Measurements from ENCODE around the gene SARNP.

Gene SARNP

DNA sequence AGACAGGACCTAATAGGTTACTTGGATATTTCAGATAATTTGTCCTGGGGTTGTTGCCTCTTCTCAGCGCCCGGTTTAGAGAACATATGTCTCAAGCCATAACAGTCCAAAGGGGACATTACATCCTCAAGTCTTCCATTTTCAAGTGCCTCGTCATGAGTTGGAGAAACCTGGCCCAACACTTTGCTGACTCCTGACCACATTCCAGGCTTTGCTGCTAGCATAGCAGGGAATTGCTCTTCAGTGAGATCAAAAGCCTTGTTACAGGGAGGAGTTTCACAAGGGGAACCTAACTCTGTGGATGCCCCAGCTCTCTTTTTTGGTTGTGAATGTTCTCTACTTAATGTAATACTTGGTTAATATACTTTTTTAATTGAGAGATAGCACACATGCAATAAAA, 33.4 kb upstream of the SARNP start:
- no peak overlapping the region for H3K4me3 ChIP-seq (ENCODE audit: low read depth, low read length)
- no peak for TF ChIP-seq CTCF (IDR thresholded peaks at IDR 0.05; ENCODE audit: borderline replicate concordance, insufficient read depth, low read depth, low read length)

DNA sequence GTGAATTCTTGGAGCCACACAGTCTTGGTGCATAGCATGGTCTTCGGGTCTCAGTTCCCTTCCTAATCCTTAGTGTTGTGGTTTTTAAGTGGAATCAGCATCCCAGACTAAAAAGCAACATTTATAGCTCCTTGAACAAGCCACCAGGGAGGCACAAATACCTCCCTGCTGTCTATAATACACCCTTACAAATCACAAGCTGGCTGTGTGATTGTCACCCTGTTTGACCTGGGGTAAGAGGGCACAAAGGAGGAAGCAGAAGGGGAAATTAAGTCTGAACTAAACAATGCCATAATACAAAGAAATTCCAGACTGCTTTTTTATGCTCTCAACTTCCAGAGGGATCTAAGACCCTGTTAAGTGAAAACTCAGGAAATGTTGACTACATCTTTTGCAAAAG, 32.9 kb upstream of the SARNP start:
- no peak for TF ChIP-seq CTCF (IDR thresholded peaks at IDR 0.05; ENCODE audit: borderline replicate concordance, insufficient read depth, low read depth, low read length)
- H3K4me3 ChIP-seq (ENCODE audit: low read depth, low read length) = no peak overlapping the region

GRCh38 chr12:55849616-55850343, 32.3 kb upstream of the SARNP start:
- TF ChIP-seq CTCF (IDR thresholded peaks at IDR 0.05; ENCODE audit: borderline replicate concordance, insufficient read depth, low read depth, low read length) = no peak
- no peak overlapping the region for H3K4me3 ChIP-seq (ENCODE audit: low read depth, low read length)

DNA sequence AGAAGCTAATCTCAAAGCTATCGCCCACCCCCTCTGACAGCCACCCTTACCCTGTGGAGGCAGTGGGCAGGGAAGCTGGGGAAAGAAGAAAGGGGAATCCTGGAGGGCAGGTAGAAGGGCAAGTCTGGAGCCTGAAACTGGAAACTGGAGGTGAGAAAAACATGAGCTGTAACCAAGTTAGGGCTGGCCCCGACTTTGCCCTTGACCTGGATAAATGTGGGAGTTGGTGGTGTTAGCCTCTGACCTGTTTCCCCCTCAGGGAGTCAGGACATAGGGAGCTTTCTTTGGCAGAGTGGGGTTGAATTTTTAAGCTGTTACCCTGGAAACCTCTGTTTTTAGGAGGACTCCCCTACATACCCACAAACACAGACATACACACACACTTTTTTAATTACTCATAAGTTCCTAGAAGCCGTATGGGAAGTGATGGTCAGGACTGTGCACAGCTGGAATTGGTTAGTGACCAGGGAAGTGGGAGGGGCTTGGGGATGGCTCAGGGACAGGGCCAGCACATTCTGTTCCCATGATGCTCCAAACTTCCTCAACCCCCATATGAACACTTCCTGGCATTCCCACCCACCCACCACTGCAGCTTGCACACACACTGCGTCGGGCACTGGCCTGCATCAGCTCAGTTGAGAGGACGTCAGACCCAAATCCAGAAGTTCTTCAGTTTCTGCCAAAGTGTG, 30.2 kb upstream of the SARNP start:
- H3K4me3 ChIP-seq (ENCODE audit: low read depth, low read length) = no peak overlapping the region
- TF ChIP-seq CTCF (IDR thresholded peaks at IDR 0.05; ENCODE audit: borderline replicate concordance, insufficient read depth, low read depth, low read length) = no peak

- no peak for TF ChIP-seq CTCF (IDR thresholded peaks at IDR 0.05; ENCODE audit: borderline replicate concordance, insufficient read depth, low read depth, low read length)
- no peak overlapping the region for H3K4me3 ChIP-seq (ENCODE audit: low read depth, low read length)
These were observed 29.5 kb upstream of the SARNP start for GRCh38 chr12:55847033-55847432.

GRCh38 chr12:55845785-55846496, 28.4 kb upstream of the SARNP start:
- no peak overlapping the region for H3K4me3 ChIP-seq (ENCODE audit: low read depth, low read length)
- TF ChIP-seq CTCF (IDR thresholded peaks at IDR 0.05; ENCODE audit: borderline replicate concordance, insufficient read depth, low read depth, low read length) = no peak
